Ascending aorta (tissue), 2 donors: ENCODE measurements around the gene ANKRD44. TPM values are rescaled to one million over a fixed set of nuclear protein-coding genes. Genes with fewer than 3 reads are reported as not detected.

Experiments used
- DNase-seq, 2 donors: peaks; one replicate each; pipeline ENCODE4 v3.0.0-alpha.2; 2019; ENCODE audit warnings: low spot score in 2 of 2
- H3K27ac ChIP-seq, 2 donors: fragments of 200-600 bp; sonication (generic); one replicate each; pipeline ENCODE4 v1.5.1; 2016 to 2017; ENCODE audit warnings: mild to moderate bottlenecking in 1 of 2
- H3K27me3 ChIP-seq: fragments of 200-600 bp; sonication (generic); one replicate; pipeline ENCODE4 v1.5.1; 2017
- H3K36me3 ChIP-seq, 2 donors: fragments of 200-600 bp; sonication (generic); one replicate each; pipeline ENCODE4 v1.5.1; 2016
- H3K4me1 ChIP-seq, 2 donors: fragments of 200-600 bp; sonication (generic); one replicate each; pipeline ENCODE4 v1.5.1; 2016 to 2017; ENCODE audit warnings: mild to moderate bottlenecking in 1 of 2
- H3K4me3 ChIP-seq, 2 donors: fragments of 200-600 bp; sonication (generic); one replicate each; pipeline ENCODE4 v1.5.1; 2016 to 2017; ENCODE audit warnings: mild to moderate bottlenecking in 1 of 2
- H3K9me3 ChIP-seq, 2 donors: fragments of 200-600 bp; sonication (generic); one replicate each; pipeline ENCODE4 v1.5.1; 2016
- intact Hi-C: fragments of 100-400 bp; cut with DNase I; formaldehyde crosslinking; loops from one replicate; pipeline ENCODE4 v1.15.1; 2023
- total RNA-seq: library from RNA; depleted of rRNA; stranded (reverse); fragments of >200 nt; gene quantifications from one replicate; pipeline ENCODE4 v1.1.0, GENCODE V29; 2016
- TF ChIP-seq, protein P1 (sequence below), 3 experiments: fragments of 200-600 bp in 2 of 3; fragments of 450-650 bp in 1 of 3; sonication (generic) in 2 of 3; IDR thresholded peaks; one replicate each; pipeline ENCODE4 v1.5.1; 2016 to 2019; ENCODE audit warnings: antibody characterized with exemption in 3 of 3, mild to moderate bottlenecking in 1 of 3, moderate library complexity in 1 of 3

Gene ANKRD44
- total RNA-seq, 1 donor from 2014 or later, result 66.3 TPM

DNA sequence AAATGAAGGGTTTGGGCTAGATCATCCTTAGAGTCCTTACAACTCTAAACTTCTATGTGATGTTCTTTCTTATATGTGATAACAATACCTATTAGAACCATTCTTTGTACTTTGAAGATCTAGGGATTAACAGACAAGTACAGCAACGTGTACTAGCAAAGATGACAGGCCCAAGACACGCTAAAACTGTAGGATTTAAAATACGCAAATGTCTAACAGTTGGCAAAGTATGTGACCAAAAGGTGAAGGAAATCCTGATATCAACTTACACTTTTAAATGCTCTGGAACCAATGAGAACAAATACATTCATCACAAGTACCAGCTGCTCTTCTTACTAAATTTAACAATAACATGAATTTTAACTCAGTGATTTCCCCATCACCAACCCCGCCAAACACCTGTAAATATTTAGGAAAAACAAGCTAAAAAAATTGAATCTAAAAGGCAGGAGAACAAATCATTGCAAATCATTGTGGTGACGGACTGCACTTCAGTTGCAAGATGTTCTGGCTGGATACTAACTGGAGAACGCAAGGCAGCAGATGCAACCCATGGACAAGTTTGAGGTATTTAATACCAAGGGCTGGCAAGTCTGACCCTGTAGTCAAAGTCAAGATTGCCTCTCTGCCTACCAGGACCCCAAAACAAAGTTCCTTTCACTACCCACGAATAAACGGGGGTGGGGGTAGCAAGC lies 1.4 kb downstream of the ANKRD44 start:
- peaks cover 5 to 45% of the 10 kb centered on the region in 2 donors for H3K4me1 ChIP-seq
- no peak for DNase-seq
- H3K4me3 ChIP-seq, result peak overlapping the region; percentile 77 to 89
- no peaks in the 10 kb centered on the region for H3K36me3 ChIP-seq
- no peaks in the 10 kb centered on the region for H3K27me3 ChIP-seq
- H3K27ac ChIP-seq, result peak overlapping the region; percentile 83 to 86
- TF ChIP-seq, protein P1, sequence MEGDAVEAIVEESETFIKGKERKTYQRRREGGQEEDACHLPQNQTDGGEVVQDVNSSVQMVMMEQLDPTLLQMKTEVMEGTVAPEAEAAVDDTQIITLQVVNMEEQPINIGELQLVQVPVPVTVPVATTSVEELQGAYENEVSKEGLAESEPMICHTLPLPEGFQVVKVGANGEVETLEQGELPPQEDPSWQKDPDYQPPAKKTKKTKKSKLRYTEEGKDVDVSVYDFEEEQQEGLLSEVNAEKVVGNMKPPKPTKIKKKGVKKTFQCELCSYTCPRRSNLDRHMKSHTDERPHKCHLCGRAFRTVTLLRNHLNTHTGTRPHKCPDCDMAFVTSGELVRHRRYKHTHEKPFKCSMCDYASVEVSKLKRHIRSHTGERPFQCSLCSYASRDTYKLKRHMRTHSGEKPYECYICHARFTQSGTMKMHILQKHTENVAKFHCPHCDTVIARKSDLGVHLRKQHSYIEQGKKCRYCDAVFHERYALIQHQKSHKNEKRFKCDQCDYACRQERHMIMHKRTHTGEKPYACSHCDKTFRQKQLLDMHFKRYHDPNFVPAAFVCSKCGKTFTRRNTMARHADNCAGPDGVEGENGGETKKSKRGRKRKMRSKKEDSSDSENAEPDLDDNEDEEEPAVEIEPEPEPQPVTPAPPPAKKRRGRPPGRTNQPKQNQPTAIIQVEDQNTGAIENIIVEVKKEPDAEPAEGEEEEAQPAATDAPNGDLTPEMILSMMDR (IDR thresholded peaks at IDR 0.05), result no peak
- no peaks in the 10 kb centered on the region for H3K9me3 ChIP-seq
- intact Hi-C loops, result no loop called here

DNA sequence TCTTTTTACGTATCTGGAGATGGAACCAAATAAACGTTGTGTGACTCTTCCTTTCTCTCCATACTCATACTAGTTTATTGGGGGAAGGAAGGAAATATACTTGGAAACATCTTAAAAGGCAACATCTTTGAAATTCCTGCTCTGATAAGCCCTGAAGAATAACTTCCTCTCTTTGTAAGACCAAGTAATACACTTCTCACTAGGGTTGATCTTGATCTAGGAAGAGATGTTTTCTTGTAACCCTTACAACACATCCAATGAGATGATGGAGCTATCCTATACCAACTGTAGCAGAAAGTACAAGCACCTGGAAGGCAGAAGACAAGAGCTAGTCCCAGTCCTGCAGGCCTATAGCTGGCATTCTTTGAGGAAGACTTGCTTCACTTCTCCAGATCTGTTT lies 2.0 kb downstream of the ANKRD44 start:
- DNase-seq, result no peak
- Histone ChIP-seq H3K27ac (peak overlapping the region; percentile 83 to 86), H3K36me3 (no peaks in the 10 kb centered on the region), H3K27me3 (no peaks in the 10 kb centered on the region), H3K9me3 (no peaks in the 10 kb centered on the region), H3K4me3 (peak overlapping the region; percentile 77 to 89), H3K4me1 (peaks cover 5 to 45% of the 10 kb centered on the region in 2 donors)
- intact Hi-C loops, result no loop called here
- TF ChIP-seq, protein P1 (IDR thresholded peaks at IDR 0.05), result no peak

DNA sequence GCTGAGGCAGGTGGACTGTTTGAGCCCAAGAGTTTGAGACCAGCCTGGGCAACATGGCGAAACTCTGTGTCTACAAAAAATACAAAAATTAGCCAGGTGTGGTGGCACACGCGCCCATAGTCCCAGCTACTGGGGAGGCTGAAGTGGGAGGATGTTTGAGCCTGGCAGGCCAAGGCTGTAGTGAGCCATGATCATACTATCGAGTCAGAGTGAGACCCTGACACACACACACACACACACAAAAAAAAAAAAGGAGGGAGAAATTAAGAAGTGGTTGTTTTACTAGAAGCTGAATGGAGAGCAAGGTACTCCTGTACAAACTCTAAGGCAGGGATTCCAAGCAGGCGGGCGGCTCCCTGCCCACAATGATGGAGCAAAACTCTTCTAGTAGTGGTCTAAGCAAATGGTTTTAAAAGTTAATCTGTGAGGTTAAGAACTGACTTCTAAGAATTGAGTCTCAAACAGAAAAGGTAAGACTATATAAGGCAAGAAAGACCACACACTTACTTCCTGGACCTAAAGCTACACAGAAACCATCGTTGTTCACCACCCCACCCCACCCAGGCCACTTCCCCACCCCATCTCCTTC lies 2.6 kb downstream of the ANKRD44 start:
- Histone ChIP-seq H3K4me3 (no peak overlapping the region), H3K27ac (peak overlapping the region; percentile 83 to 86), H3K4me1 (peaks cover 5 to 45% of the 10 kb centered on the region in 2 donors), H3K27me3 (no peaks in the 10 kb centered on the region), H3K9me3 (no peaks in the 10 kb centered on the region), H3K36me3 (no peaks in the 10 kb centered on the region)
- intact Hi-C loops, result no loop called here
- DNase-seq, result no peak
- TF ChIP-seq, protein P1 (IDR thresholded peaks at IDR 0.05), result no peak

DNA sequence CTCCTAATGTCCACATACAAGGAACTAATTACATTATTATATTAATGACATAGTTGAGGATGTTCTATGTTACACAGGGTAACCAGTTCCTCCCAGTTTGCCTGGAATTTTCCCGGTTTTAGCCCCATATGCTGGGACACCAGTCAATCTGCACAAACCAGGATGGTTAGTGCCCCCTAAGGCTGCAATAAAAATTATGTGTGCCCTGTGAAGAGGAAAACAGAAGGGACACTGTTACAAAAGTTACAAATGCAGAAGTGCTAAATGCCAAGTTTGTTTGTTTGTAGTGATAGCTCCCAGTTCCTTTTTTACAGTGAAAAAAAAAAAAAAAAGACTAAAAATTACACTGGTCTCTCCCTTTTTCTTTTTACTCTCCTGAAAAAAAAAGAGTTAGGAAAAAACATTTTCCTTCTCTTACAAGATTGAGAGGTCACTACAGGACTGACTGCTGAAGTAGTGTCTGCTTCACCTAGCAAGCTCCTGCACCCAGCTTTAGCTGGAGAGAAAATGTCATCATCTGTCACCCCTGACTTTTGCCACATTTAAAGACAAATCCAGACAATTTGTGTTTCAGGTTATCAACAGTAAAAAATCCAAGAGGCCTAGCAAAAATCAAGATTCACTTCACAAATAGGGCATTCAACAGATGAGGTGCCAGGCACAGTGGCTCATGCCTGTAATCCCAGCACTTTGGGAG lies 3.2 kb downstream of the ANKRD44 start:
- intact Hi-C loops, result no loop called here
- peaks cover 5 to 45% of the 10 kb centered on the region in 2 donors for H3K4me1 ChIP-seq
- no peak for DNase-seq
- H3K36me3 ChIP-seq, result no peaks in the 10 kb centered on the region
- H3K9me3 ChIP-seq, result no peaks in the 10 kb centered on the region
- peak overlapping the region; percentile 83 to 86 for H3K27ac ChIP-seq
- no peaks in the 10 kb centered on the region for H3K27me3 ChIP-seq
- H3K4me3 ChIP-seq, result peak overlapping the region in 1 of 2 donors; percentile 20
- TF ChIP-seq, protein P1 (IDR thresholded peaks at IDR 0.05), result peak in 1 of 3 experiments; percentile 14

DNA sequence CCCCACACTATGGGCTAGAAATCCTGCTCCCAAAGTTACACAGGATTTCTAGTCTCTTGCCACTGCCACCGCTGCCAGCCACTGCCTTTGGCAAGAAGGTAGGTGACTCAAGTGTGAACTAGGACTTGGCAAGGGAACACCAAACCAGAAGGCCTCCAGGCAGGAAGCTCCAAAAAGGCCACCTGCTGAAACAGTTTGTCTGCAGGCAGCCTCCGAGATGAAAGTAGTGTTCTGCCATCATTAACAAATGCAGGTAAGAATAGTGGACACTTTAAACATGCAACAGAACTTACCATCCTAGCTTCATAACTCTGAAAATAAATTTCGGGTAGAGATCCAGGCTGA lies 3.9 kb downstream of the ANKRD44 start:
- Histone ChIP-seq H3K27ac (peak overlapping the region; percentile 83 to 86), H3K9me3 (no peaks in the 10 kb centered on the region), H3K27me3 (no peaks in the 10 kb centered on the region), H3K36me3 (no peaks in the 10 kb centered on the region), H3K4me1 (peaks cover 5 to 46% of the 10 kb centered on the region in 2 donors), H3K4me3 (no peak overlapping the region)
- intact Hi-C loops, result no loop called here
- TF ChIP-seq, protein P1 (IDR thresholded peaks at IDR 0.05), result no peak
- DNase-seq, result peak; percentile 41 to 88
